Effector CD8-positive, alpha-beta T cell (primary cell): ENCODE data around the gene CEP57.
"Not testable (repeated sequence)": the region's sequence is repeated elsewhere in the genome, so short reads cannot be mapped to it uniquely, and the experiment has no call there.

Experiments
- DNase-seq: peaks from one replicate; lab custom pipeline; 2025; lab: John Stamatoyannopoulos, UW

Gene CEP57

GRCh38 chr11:95854362-95854761 lies 64.1 kb downstream of the CEP57 start:
- DNase-seq: not testable (repeated sequence)

GRCh38 chr11:95860024-95860423 lies 69.7 kb downstream of the CEP57 start:
- DNase-seq: not testable (repeated sequence)

DNA sequence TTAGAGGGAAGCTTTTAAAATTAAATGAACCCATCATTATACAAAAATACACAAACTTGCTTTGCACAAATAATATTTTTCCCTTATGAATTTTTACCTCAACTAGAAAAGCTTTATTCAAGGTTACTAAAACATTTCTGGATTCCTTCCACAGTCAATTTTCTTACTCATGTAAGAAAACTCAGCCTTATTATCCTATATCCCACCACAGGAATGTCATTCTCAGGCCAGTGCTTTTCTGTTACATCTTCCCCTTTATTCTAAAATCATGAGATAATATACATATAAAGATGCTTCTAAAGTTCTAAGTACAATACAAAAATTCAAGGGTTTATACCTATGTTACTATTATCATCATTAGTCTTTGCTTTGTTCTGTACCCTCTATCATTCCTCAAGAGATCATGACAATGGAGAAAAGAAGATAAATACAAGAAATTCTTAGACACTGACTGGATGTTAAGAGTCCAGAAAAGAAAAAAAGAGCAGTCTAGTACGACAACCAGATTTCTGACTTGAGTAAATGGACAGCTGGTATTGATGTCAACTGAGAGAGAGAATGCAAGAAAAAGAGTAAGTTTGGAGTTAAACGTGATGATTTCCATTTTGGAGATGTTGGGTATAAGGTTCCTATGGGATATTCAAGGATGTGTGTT lies 73.3 kb downstream of the CEP57 start:
- no peak for DNase-seq

DNA sequence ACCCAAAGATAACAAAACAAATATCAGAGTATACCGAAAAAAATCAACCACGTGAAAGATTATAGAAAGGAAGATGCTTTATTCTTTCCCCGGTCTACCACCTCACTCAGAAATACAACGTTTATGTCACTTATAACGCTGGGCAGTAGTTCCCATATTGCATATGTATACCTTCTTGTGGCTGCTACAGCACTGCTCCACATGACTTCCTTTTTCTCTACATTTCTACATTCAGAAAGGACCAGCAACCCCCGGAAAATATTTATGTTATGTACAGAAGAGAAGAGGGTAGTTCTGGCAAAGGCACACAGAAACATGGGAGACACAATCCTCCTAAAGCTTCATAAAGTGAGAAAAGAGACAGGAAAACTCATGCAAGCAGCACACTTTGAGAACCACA lies 76.8 kb downstream of the CEP57 start:
- DNase-seq: no peak

GRCh38 chr11:95870877-95871276 lies 80.6 kb downstream of the CEP57 start:
- not testable (repeated sequence) for DNase-seq

DNA sequence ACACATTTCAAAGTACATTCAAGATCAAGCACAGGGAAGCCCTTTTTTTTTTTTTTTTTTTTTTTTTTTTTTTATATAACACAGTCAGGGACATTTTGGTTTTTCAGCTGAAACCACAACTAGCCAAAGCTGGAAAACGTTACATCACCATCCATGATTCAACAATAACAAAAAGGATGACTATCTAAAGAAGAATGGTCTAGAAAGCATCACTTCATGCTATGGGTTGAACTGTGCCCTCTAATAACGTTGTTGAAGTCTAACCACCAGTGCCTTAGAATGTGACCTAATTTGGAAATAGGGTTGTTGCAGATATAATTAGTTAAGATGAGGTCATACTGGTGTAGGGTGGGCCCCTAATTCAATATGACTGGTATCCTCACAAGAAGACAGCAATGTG lies 87.0 kb downstream of the CEP57 start:
- DNase-seq: no peak
